Measurements from ENCODE around the gene ARHGAP42.

Gene ARHGAP42

DNA sequence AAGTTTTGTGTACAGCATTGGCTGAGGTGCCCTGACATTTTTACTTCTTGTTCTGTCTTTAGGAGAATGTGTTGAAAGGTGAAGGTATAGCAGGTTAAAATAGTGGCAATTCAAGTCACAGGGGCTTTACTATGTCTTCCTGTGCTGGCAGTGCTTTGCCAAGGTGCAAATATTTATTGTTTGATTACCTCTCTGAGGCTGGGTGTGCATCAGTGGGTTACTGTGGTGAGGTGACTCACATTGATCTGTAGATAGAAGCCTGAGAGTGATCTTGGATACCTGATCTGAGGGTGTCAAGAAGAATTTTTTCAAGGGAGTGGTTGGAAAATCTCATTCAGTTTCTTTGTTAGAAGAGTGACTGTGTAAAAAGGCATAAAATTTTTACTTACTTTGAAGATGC is 90.0 kb downstream of the ARHGAP42 start:
- Mint-ChIP-seq H3K4me1 (ENCODE audit: low read depth) (no peaks in the 10 kb centered on the region), H3K27me3 (ENCODE audit: low read depth) (no peaks in the 10 kb centered on the region), H3K27ac (no peak overlapping the region), H3K9me3 (no peaks in the 10 kb centered on the region), H3K36me3 (ENCODE audit: low read depth) (no peaks in the 10 kb centered on the region), H3K4me3 (no peak overlapping the region)

DNA sequence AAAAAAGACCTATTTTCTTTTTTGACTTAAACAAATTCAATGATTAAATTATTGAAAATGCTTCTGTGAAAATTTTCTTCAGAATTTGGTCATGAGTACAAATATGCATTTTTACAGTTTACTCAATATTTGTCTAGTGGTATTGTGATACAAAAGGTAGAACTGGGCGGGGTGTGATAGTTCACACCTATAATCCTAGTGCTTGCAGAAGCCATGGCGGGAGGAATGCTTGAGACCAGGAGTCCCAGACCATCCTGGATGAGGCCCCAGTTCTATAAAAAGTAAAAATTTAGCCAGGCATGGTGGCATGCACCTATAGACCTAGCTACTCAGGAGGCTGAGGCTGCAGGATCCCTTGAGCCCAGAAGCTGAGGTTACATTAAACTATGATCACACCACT is 90.6 kb downstream of the ARHGAP42 start:
- no peaks in the 10 kb centered on the region for H3K9me3 Mint-ChIP-seq
- H3K27ac Mint-ChIP-seq = no peak overlapping the region
- H3K27me3 Mint-ChIP-seq (ENCODE audit: low read depth) = no peaks in the 10 kb centered on the region
- H3K4me1 Mint-ChIP-seq (ENCODE audit: low read depth) = no peaks in the 10 kb centered on the region
- H3K4me3 Mint-ChIP-seq = no peak overlapping the region
- H3K36me3 Mint-ChIP-seq (ENCODE audit: low read depth) = no peaks in the 10 kb centered on the region

DNA sequence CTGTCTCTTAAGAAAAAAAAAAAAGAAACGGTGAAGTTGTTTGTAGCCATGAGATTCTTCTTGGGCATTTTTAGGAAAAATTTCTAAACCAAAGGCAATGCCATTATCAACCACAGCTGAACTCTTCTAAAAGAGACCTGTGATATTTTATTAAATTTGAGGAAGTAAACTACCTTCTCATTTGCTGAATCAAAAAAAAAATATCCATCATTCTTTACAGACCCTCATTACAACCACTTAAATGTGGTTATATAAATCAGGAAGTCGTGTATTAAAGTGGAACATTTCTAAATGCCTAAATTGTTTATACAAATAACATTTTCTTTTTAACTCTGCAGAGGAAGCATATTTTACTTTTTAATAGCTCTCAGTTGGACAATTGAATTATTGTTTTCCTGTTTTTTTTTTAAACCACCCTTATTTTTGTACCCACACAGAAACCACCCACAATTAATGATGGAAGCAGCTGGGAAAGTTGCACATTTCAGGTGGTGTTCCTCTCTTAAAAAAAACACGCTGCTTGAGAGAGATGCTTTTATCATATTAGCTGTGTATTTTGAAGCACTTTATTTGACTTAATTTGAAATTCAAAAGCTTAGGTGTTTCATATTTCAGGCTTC is 91.2 kb downstream of the ARHGAP42 start:
- no peaks in the 10 kb centered on the region for H3K9me3 Mint-ChIP-seq
- no peak overlapping the region for H3K4me3 Mint-ChIP-seq
- no peak overlapping the region for H3K27ac Mint-ChIP-seq
- no peaks in the 10 kb centered on the region for H3K27me3 Mint-ChIP-seq (ENCODE audit: low read depth)
- H3K36me3 Mint-ChIP-seq (ENCODE audit: low read depth) = no peaks in the 10 kb centered on the region
- H3K4me1 Mint-ChIP-seq (ENCODE audit: low read depth) = no peaks in the 10 kb centered on the region

DNA sequence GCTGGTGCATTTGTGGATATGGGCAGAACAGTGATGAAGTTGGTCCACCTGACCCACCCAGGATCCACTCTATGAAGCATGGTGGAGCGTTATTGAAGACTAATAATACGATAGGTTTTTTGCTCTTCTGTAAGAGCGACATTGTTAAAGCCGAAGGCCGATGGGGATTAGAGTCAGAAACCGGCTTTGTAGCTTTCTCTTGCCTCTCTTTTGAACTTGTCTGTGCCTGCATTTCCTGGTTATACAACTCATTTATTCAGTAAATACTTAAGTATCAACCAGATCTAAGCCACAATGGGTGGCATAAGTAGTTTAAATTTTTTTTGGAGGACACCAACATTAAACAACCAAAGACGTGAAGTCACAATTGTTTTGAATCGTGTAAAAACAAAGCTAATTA is 93.4 kb downstream of the ARHGAP42 start:
- H3K4me3 Mint-ChIP-seq = no peak overlapping the region
- no peaks in the 10 kb centered on the region for H3K9me3 Mint-ChIP-seq
- H3K36me3 Mint-ChIP-seq (ENCODE audit: low read depth) = no peaks in the 10 kb centered on the region
- no peaks in the 10 kb centered on the region for H3K27me3 Mint-ChIP-seq (ENCODE audit: low read depth)
- H3K4me1 Mint-ChIP-seq (ENCODE audit: low read depth) = no peaks in the 10 kb centered on the region
- H3K27ac Mint-ChIP-seq = no peak overlapping the region

DNA sequence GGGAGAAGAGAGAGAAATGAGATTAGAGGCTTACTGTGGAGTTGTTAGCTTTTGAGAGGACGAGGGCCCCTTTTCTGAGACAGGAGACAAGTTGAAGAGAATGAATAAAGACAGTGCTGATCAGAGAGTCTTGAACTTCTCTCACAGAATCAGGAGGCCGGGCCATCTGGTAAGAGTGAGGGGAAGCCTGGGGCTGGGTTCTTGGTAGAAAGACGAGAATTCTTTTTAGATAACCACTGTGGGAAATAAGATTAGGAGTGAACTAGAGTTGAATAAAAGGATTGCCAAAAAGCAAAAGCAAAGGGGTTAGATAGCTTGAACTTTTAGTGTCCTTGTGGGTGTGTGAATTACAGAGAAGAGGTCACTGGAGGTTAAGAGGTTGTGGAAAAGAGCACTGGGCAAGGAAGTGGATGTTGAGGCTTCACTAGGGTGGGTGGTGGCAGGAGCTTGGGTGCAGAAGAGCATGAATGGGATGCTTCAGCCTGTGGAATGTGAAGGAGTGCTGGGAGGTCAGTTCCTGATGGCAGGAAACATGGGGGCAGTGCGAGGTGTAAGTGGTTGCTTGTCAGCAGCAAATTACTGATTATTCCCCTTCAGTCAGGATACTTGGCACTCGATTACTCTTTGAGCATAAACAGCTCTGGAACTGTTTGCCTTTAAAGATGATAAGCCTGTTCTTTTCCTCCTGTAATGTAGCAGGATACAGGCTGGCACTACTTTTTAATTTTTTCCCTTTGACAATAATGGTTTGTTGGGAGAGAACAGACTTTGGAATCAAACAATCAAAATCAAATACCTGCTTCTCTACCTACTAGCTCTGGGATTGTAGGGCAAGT is 98.3 kb downstream of the ARHGAP42 start:
- H3K4me3 Mint-ChIP-seq = no peak overlapping the region
- H3K9me3 Mint-ChIP-seq = no peaks in the 10 kb centered on the region
- H3K27me3 Mint-ChIP-seq (ENCODE audit: low read depth) = no peaks in the 10 kb centered on the region
- no peaks in the 10 kb centered on the region for H3K36me3 Mint-ChIP-seq (ENCODE audit: low read depth)
- H3K4me1 Mint-ChIP-seq (ENCODE audit: low read depth) = no peaks in the 10 kb centered on the region
- H3K27ac Mint-ChIP-seq = no peak overlapping the region

DNA sequence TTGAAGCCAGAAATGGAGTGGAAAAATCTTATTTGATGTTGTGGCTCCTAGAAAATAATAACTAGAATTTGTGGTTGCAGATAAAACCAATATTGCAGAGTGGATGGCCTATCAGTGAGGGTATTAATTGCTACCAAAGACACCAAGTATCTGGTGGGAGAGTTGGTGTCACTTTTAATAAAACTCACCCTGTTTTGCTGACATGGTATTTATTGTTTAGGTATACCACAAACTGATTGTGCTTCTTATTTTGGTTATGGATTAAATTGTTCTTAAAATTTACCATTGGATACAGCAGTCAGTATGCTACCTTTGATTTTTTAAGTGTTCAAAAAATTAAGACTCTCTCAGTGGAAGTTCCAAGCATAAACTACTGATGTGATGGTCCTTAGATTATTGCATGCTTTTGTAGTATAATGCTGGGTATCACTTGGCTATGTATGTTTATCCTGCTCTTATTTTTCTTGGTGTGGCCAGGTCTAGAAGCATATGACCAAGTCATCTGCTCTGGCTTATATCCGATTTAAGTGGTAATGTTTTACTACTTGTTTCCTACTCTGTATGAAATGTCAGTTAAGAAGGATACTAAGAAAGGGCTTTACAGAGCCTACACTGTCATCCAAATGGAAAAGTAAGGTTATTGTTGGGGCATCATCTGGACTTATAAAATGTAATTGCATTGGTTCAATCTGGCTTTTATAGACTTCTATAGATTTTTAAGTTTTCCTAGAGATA is 101.6 kb downstream of the ARHGAP42 start:
- Mint-ChIP-seq H3K36me3 (ENCODE audit: low read depth) (no peaks in the 10 kb centered on the region), H3K27me3 (ENCODE audit: low read depth) (no peaks in the 10 kb centered on the region), H3K4me1 (ENCODE audit: low read depth) (no peaks in the 10 kb centered on the region), H3K4me3 (no peak overlapping the region), H3K27ac (no peak overlapping the region), H3K9me3 (no peaks in the 10 kb centered on the region)

DNA sequence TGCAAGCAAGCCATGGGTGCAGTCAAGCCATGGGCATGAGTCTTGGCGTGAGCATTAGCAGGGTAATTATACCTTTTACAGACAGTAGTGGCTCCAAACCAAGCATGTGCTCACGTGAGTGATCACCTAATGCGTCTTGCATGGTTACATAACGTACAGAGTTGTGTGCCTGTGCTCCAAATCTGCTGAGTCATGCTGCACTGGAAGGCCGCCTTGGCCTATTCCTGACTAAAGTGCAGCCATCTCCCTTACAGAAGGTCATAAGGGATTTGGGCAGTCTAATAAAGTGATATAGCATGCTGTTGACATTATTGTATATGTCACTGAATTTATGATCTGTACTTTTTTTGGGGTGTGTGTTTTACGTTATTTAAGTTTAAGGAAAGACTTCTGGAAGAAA is 102.4 kb downstream of the ARHGAP42 start:
- no peaks in the 10 kb centered on the region for H3K9me3 Mint-ChIP-seq
- no peaks in the 10 kb centered on the region for H3K4me1 Mint-ChIP-seq (ENCODE audit: low read depth)
- H3K27ac Mint-ChIP-seq = no peak overlapping the region
- no peaks in the 10 kb centered on the region for H3K36me3 Mint-ChIP-seq (ENCODE audit: low read depth)
- no peak overlapping the region for H3K4me3 Mint-ChIP-seq
- H3K27me3 Mint-ChIP-seq (ENCODE audit: low read depth) = no peaks in the 10 kb centered on the region

DNA sequence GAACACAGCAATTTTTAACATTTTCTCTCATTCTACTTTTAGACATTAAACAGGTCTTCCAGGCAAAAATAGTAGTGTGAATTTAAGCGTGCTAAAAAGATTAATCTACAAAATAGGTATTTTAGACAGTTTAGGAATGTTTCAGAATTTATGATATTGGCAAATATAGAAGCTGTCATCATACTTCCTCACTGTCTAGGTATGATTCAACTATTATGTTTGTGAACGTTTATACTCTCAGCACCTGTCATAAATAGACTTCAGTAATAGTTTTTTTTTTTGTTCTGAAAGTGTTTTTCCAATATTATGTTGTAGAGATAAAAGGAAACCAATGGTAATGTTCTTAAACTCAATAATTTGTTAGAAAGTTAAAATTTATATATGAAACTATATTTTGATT is 103.0 kb downstream of the ARHGAP42 start:
- Mint-ChIP-seq H3K36me3 (ENCODE audit: low read depth) (no peaks in the 10 kb centered on the region), H3K4me3 (no peak overlapping the region), H3K27me3 (ENCODE audit: low read depth) (no peaks in the 10 kb centered on the region), H3K9me3 (no peaks in the 10 kb centered on the region), H3K4me1 (ENCODE audit: low read depth) (no peaks in the 10 kb centered on the region), H3K27ac (no peak overlapping the region)

DNA sequence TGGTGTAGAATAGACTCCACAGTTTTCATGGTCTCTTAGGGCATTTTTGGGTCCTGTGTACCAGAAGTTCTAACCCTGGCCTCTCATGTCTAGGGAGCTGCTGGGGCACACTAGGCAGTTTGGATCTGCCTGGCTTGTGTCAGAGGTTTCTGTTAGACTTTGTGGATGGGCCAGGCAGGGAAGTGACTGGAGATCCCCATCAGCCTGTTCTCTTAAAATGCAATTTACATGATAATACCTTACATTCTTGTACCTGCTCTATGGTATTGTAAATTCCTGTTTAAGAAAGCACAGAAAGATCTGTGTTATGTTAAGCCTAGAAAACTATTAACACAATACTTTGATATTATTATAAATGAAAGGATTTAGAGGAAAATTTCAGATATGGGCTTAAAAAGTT is 104.0 kb downstream of the ARHGAP42 start:
- Mint-ChIP-seq H3K36me3 (ENCODE audit: low read depth) (no peaks in the 10 kb centered on the region), H3K4me3 (no peak overlapping the region), H3K27me3 (ENCODE audit: low read depth) (no peaks in the 10 kb centered on the region), H3K9me3 (no peaks in the 10 kb centered on the region), H3K4me1 (ENCODE audit: low read depth) (no peaks in the 10 kb centered on the region), H3K27ac (no peak overlapping the region)

DNA sequence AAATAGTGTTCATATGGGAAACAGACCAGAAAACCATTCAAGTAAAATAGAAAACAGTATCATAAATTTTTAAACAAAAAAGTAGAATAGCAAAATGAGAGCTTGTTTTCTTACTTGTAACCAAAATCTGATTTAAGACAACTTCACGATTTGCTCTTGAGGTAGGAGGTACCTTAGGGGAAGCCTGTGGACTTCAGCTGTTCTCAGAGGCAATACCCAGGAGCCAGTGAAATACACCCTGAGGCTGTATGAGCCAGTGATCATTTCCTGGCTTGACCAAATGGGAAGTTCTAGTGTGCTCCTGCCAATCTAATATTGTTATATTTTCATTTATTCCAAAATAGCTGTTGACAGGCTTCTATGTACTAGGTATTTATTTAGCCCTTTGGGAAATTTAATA is 104.8 kb downstream of the ARHGAP42 start:
- Mint-ChIP-seq H3K36me3 (ENCODE audit: low read depth) (no peaks in the 10 kb centered on the region), H3K4me3 (no peak overlapping the region), H3K27ac (no peak overlapping the region), H3K9me3 (no peaks in the 10 kb centered on the region), H3K27me3 (ENCODE audit: low read depth) (no peaks in the 10 kb centered on the region), H3K4me1 (ENCODE audit: low read depth) (no peaks in the 10 kb centered on the region)

DNA sequence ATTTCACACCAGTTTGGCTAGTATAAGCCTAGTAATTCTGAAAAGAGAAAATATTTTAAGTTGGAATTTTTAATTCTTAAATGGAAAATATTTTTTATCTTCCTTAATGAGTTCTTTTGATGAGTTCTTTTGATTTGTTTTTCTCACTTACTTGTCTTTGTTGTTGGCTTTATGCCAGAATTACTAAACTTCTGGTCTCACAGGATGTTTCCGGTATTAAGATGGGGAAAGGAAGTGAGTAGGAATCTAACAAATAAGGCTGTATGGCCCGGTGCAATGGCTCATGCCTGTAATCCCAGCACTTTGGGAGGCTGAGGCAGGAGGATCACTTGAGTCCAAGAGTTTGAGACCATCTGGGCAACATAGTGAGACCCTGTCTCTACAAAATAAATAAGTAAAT is 106.4 kb downstream of the ARHGAP42 start:
- H3K4me1 Mint-ChIP-seq (ENCODE audit: low read depth) = no peaks in the 10 kb centered on the region
- no peaks in the 10 kb centered on the region for H3K36me3 Mint-ChIP-seq (ENCODE audit: low read depth)
- no peak overlapping the region for H3K27ac Mint-ChIP-seq
- H3K9me3 Mint-ChIP-seq = no peaks in the 10 kb centered on the region
- H3K27me3 Mint-ChIP-seq (ENCODE audit: low read depth) = no peaks in the 10 kb centered on the region
- no peak overlapping the region for H3K4me3 Mint-ChIP-seq

DNA sequence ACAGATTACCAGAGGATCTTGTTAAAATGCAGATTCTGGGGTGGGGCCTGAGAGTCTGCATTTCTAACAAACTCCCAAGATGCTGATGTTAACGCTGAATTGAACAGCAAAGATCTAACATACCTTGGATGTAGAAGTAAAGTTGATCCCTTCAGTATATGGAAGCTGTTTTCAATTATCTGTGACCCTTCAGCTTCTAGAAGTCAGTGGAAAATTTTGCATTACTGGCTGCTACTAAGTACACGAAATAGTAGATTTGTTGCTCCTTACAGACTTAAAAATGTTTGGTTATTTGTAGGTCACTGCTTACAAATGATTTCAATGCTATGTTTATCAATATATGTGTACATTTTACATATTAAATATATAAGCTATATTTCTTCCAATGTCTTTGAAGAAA is 107.4 kb downstream of the ARHGAP42 start:
- Mint-ChIP-seq H3K27me3 (ENCODE audit: low read depth) (no peaks in the 10 kb centered on the region), H3K27ac (no peak overlapping the region), H3K9me3 (no peaks in the 10 kb centered on the region), H3K36me3 (ENCODE audit: low read depth) (no peaks in the 10 kb centered on the region), H3K4me3 (no peak overlapping the region), H3K4me1 (ENCODE audit: low read depth) (no peaks in the 10 kb centered on the region)

DNA sequence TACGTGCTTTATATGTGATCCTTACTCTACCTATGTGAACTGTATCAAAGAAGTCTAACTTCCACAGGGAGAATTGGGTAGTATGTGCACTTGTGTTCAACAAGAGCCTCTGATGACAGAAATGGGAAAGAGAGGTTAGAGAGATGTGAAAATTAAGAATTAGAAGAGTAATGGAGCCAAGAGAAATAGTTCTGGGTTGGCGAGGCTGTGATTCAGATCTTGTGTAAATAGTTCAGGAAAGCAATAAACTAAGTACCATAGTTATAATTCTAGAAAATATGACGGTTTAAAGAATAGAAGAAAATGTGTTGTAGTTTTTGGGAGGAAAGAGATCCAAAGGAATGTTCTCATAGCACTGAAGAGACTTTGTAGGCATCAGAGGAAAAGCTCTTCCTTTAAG is 112.4 kb downstream of the ARHGAP42 start:
- Mint-ChIP-seq H3K4me1 (ENCODE audit: low read depth) (no peaks in the 10 kb centered on the region), H3K27ac (no peak overlapping the region), H3K4me3 (no peak overlapping the region), H3K27me3 (ENCODE audit: low read depth) (no peaks in the 10 kb centered on the region), H3K36me3 (ENCODE audit: low read depth) (no peaks in the 10 kb centered on the region), H3K9me3 (no peaks in the 10 kb centered on the region)

DNA sequence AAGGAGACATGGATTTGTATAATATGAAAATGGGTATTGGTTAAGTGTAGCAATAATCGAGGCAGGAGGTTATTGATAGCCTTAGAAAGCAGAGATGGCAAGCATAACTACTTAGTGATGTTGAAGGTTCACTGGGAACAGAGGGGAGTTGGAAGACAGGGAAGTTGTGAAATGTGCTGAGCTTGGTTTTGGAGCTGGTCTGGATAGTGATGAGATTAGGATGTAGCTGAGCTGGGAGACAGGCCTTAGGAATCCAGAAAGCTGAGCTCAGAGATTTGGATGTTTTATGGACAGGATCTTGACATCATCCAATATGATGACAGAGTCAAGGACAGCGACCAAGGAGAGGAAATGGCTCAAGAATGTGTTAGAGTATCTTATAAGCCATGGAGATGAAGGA is 113.1 kb downstream of the ARHGAP42 start:
- Mint-ChIP-seq H3K4me3 (no peak overlapping the region), H3K27ac (no peak overlapping the region), H3K27me3 (ENCODE audit: low read depth) (no peaks in the 10 kb centered on the region), H3K9me3 (peaks cover 2% of the 10 kb centered on the region), H3K36me3 (ENCODE audit: low read depth) (no peaks in the 10 kb centered on the region), H3K4me1 (ENCODE audit: low read depth) (no peaks in the 10 kb centered on the region)

Measured in T-helper 1 cell treated with Interleukin-12 subunit alpha and Interleukin-12 subunit beta and Interleukin-4 antibody, amounts not matched to agents 30 μg/mL and 1 μg/mL, for 36 hours (primary cell).